A549 (cell line): Measurements from ENCODE around the gene SLC16A9.

Experiments used
- BCL3 ChIP-seq: fragments of >200 bp; sonication (Bioruptor Twin); formaldehyde crosslinking; IDR thresholded peaks from 3 replicates; pipeline ENCODE4 v1.6.1; 2016
- CTCF ChIP-seq: fragments of >200 bp; sonication (Bioruptor Twin); formaldehyde crosslinking; IDR thresholded peaks from 3 replicates; pipeline ENCODE4 v1.5.1; 2016
- GATA3 ChIP-seq: IDR thresholded peaks from 2 replicates; pipeline ENCODE4 v1.6.1; 2012; ENCODE audit warnings: borderline replicate concordance
- HOXA7 ChIP-seq: fragments of 250-450 bp; sonication (Bioruptor Pico); IDR thresholded peaks from 2 replicates; pipeline ENCODE4 v1.5.0; 2020; ENCODE audit warnings: mild to moderate bottlenecking, moderate library complexity
- MYC ChIP-seq: IDR thresholded peaks from 2 replicates; pipeline ENCODE4 v1.6.1; 2012; ENCODE audit warnings: mild to moderate bottlenecking, inconsistent platforms, low read length, improper control_type of control experiment, borderline replicate concordance
- POLR2A ChIP-seq: IDR thresholded peaks from 2 replicates; pipeline ENCODE4 v1.6.1; 2012; ENCODE audit warnings: mild to moderate bottlenecking, low read length
- REST ChIP-seq: fragments of 200-600 bp; sonication (generic); IDR thresholded peaks from 2 replicates; pipeline ENCODE4 v1.6.1; 2016; ENCODE audit warnings: antibody characterized with exemption, mild to moderate bottlenecking, moderate library complexity
- SREBF2 ChIP-seq: fragments of 450-650 bp; IDR thresholded peaks from 2 replicates; pipeline ENCODE4 v1.6.1; 2014; ENCODE audit warnings: mild to moderate bottlenecking, moderate library complexity
- TP53 ChIP-seq: fragments of 250-450 bp; sonication (Bioruptor Pico); IDR thresholded peaks from 2 replicates; pipeline ENCODE4 v1.5.0; 2021; ENCODE audit warnings: mild to moderate bottlenecking, moderate library complexity

- no peak for TF ChIP-seq POLR2A
- TF ChIP-seq HOXA7 (CRISPR knock-in tag) = no peak
- no peak for TF ChIP-seq MYC
- TF ChIP-seq REST = no peak
- TF ChIP-seq BCL3 = no peak
- TF ChIP-seq GATA3 = no peak
- no peak for TF ChIP-seq CTCF
- no peak for TF ChIP-seq SREBF2
- no peak for TF ChIP-seq TP53
Measured at GRCh38 chr10:59627366-59628018, 82.2 kb downstream of the SLC16A9 start.
